Skin epidermis (tissue), 12 donors: Measurements from ENCODE around the gene GNRH2.

Source experiments
- H3K27ac ChIP-seq, 21 experiments: fragments of 200-600 bp; sonication (generic) in 11 of 21; one replicate each; pipeline ENCODE4 v1.5.0; 2020; ENCODE audit warnings: mild to moderate bottlenecking in 3 of 21, inconsistent platforms in 2 of 21, moderate library complexity in 2 of 21
- H3K4me3 ChIP-seq, 7 experiments: fragments of 200-600 bp; sonication (generic) in 2 of 7; one replicate each; pipeline ENCODE4 v1.5.0; 2020; ENCODE audit warnings: inconsistent platforms in 2 of 7, mild to moderate bottlenecking in 2 of 7, moderate library complexity in 1 of 7

The GNRH2 gene

DNA sequence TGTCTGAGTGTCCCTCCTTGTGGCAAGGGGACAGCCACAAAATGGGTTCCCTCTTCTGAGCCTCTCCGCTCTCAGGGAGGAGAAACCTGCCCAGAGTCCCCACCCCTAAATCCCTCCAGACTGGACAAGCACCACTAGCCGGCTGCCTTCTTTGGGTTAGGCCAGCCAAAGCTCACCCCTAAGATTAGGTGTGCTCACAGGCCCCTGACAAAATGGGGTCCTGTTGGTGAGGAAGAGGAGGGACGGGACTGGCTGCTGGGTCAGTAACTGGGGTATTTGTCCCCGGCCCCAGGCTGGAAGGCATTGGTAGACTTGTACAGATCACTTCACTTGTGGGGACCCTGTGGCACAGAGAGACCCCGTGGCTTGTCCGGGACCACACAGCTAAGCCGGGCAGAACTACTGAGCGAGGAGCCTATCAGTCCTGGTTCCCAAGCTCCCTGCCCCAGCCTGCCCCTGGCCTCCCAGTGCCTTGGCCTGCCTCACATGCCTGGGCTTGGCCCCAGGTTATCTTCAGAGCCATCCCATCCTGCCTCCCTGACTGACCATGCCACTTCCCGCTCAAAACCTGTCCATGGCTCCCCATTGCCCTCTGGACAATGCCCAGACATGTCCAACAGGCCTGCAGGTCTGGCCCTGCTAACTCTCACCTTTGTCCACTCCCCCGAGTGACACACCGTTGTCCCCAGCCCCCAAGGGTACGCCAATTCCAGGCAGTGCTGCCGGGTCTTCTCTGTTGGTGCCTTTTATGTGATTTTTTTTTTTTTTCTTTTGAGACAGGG lies 51.6 kb downstream of the GNRH2 start:
- no peak overlapping the region for H3K27ac ChIP-seq

More for the DNA sequence above, 51.6 kb downstream of the GNRH2 start:
- H3K4me3 ChIP-seq: no peak overlapping the region
